ENCODE results near the gene PROKR2.

DNA sequence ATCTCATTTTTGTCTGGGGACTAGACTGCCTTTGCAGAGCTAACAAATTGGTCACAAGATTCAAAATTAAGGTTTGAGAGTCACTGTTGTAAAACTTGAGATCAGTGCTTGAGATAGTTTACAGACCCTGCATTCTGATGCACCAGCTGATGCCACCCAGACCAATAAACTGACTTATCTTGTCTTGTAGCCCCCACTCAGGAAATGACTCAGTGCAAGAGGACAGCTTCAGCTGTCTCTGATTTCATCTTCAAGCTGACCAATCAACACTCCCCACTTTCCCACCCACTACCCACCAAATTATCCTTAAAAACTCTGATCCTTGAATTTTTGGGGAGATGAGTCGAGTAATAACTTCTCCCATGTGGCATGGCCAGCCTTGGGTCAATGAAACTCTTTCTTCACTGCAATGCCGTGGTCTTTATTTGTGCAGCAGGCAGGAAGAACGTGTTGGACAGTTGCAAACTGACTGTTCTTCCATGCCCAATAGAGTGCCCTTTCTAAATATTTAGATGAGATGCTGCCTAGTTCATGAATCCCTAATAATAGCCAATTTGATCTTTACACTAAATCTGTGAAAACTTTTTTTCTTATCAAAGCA, 48.3 kb upstream of the PROKR2 start:
- no peak for TF ChIP-seq EZH2phosphoT487 (IDR thresholded peaks at IDR 0.05; ENCODE audit: insufficient read depth, low read depth)
- TF ChIP-seq EZH2 (IDR thresholded peaks at IDR 0.05; ENCODE audit: insufficient read depth, poor library complexity, severe bottlenecking): no peak

All from GM23248 (cell line).